Gastrocnemius medialis (tissue), 4 donors: ENCODE data around the gene RALGAPA2.

Source experiments
- POLR2A ChIP-seq, 2 donors: fragments of 450-650 bp; IDR thresholded peaks; one replicate each; pipeline ENCODE4 v1.6.1; 2017; ENCODE audit warnings: antibody characterized with exemption in 2 of 2, mild to moderate bottlenecking in 2 of 2, moderate library complexity in 2 of 2
- TF ChIP-seq, protein P1 (sequence below), 5 experiments: fragments of 450-650 bp in 3 of 5; fragments of 200-600 bp in 2 of 5; sonication (generic) in 2 of 5; IDR thresholded peaks in 4 of 5; conservative IDR thresholded peaks in 1 of 5; 1 replicate in 4 of 5; 2 replicates in 1 of 5; pipeline ENCODE4 v1.5.1; 2016 to 2019; ENCODE audit warnings: antibody characterized with exemption in 5 of 5, mild to moderate bottlenecking in 3 of 5, moderate library complexity in 3 of 5

DNA sequence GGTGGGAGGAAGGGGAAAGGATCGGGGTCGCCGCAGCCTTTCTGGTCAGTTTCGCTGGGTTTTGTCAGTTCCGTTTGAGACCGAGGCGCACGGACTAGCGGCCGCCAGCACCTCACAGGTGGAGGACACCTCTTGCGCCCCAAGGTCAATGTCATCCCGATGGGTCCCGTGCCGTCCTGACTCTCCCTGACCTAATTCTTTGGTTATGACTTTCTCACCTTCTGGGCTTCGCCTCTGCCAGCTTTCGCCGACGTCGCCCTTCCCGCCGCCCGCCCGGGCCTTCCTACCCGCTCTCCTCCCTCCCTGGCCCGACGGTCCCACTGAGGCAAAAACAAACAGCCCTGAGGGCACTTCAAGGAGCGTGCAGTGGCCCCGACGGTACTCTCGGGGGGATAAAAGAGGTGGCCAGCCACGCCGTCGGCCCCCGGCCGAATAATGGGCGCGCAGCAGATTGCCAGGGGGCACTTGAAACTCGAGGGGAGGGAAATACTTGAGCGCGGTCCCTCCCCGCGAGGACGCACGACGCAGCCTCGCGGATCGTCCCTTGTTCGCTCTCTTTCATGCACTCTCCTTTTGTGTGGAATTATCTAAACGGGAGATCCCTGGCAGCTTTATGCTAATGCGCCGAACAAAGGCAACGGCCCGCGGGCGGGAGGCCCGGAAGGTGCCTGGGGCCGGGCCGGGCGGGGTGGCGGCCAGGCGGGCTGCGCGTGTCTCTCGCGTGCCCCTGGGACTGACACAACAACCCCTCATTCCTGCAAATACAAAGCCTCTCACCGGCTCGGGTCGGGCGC lies 348.4 kb downstream of the RALGAPA2 start:
- TF ChIP-seq, protein P1, sequence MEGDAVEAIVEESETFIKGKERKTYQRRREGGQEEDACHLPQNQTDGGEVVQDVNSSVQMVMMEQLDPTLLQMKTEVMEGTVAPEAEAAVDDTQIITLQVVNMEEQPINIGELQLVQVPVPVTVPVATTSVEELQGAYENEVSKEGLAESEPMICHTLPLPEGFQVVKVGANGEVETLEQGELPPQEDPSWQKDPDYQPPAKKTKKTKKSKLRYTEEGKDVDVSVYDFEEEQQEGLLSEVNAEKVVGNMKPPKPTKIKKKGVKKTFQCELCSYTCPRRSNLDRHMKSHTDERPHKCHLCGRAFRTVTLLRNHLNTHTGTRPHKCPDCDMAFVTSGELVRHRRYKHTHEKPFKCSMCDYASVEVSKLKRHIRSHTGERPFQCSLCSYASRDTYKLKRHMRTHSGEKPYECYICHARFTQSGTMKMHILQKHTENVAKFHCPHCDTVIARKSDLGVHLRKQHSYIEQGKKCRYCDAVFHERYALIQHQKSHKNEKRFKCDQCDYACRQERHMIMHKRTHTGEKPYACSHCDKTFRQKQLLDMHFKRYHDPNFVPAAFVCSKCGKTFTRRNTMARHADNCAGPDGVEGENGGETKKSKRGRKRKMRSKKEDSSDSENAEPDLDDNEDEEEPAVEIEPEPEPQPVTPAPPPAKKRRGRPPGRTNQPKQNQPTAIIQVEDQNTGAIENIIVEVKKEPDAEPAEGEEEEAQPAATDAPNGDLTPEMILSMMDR (IDR thresholded peaks at IDR 0.05 in 4 of 5, conservative IDR thresholded peaks at IDR 0.05 in 1 of 5): no peak
- no peak for TF ChIP-seq POLR2A (IDR thresholded peaks at IDR 0.05)
